A204.1 (cell line): ENCODE results near the gene GRAP.
"Not testable (repeated sequence)": the region's sequence is repeated elsewhere in the genome, so short reads cannot be mapped to it uniquely, and the experiment has no call there.

Experiments used
- FAIRE-seq: peaks from 2 replicates; lab custom pipeline; 2012; peaks lifted over from hg19 to GRCh38; lab: Jason Lieb, UNC

The GRAP gene

DNA sequence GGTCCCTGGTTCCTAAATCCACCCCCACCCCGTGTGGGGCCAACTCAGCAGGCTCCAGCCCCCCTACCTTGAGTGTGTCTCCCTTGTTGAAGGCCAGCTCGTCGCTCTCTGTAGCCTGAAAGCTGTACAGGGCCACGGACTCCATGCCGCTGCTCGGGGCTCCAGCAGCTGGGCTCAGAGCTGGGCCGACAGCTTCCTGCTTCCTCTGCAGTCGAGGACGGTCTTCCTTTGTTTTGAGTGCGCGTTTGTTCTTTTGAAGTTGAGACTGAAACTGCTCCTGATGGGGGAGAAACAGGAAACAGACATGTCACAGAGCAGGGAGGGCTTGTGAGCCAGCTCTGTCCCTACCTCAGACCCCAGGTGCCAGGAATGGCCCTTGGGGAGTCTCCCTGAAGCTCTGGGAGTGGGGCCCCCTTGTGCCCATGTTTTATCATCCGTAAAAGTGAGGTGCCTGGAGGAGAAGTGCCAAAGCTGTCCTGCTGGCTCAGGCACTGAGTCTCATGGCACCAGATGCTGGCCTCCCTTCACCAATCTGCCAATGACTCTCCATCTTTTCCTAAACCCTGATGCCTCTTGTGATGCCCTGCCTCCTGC, at the start of gene GRAP:
TSS of gene GRAP (minus strand) at position 176 of the 594 bp plus-strand sequence. CDS start at position 145, 31 bp downstream.
- not testable (repeated sequence) for FAIRE-seq

GRCh38 chr17:19093684-19094438, 47.1 kb upstream of the GRAP start:
- not testable (repeated sequence) for FAIRE-seq

DNA sequence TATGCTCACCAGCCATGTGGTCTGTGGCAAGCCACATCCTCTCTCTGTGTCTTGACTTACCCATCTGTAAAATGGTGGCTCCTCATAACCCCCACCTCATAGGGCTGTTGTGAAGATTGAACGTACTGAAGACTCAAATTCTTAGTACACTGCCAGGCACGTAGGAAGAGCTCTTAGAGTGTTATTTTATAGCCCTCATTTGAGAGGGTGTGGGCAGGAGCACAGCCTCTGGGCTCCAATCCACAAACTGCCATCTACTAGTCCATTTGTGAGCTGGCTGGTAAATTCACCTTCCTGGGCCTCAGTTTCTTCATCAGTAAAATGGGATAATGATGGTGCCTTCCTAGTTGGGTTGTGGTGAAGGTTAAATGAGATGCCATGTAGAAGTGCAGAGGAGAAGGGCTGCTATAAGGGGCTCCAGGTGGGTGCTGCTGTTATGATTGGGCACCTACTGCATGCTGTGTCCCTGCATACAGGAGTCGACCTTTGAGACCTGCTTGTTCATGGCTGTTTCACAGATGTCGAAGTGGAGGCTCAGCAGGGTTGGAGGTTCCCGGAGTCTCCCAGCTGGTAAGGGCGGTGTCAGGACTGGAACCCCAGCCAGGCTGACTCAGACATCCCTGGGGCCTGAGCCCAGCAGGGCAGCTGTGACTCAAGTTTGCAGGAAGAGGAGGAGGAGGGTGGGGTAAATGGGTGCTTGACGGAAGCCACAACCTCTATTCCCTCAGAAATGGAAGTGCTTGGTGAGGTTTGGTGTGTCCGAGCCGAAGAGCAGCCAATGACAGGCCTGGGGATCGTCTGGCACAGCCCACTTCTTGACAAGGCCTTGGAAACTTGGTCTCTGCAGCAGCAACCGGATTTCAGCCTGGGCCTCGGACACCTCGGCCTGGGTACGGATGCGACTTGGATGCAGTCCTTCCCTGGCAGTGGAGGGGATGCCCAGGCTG, 46.3 kb upstream of the GRAP start:
- not testable (repeated sequence) for FAIRE-seq

DNA sequence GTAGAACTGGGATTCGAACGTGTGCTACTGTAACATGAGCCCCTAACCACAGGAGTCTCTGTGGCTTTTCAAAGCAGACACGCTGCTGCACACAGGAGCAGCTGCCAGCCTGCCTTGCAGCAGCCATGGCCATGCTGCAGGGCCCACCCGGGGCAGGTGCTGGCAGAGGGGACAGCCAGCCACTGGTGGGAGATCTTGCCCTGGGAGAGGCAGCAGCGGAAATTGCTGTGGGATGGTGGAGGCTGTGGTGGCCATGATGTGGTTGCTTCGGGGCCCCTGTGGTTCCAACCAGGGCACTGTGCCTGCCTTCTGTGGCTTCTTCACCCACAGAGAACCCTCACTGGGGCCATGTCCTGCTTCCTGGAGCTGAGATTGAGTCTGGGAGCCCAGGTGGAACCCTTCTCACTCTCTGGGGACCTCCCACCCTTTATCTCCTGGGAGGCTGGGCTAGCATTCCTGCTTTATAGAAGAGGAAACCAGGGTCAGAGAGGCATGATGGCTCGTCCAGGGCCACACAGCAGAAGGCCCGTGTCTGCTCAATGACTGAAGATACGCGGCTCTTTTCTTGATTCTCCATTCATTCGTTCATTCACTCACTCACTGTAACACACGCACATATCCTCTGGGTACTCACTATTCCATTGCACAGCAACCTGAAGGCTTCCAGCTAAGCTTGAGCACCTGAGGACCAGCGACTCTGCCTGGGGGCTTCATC, 43.5 kb upstream of the GRAP start:
- FAIRE-seq, result not testable (repeated sequence)

DNA sequence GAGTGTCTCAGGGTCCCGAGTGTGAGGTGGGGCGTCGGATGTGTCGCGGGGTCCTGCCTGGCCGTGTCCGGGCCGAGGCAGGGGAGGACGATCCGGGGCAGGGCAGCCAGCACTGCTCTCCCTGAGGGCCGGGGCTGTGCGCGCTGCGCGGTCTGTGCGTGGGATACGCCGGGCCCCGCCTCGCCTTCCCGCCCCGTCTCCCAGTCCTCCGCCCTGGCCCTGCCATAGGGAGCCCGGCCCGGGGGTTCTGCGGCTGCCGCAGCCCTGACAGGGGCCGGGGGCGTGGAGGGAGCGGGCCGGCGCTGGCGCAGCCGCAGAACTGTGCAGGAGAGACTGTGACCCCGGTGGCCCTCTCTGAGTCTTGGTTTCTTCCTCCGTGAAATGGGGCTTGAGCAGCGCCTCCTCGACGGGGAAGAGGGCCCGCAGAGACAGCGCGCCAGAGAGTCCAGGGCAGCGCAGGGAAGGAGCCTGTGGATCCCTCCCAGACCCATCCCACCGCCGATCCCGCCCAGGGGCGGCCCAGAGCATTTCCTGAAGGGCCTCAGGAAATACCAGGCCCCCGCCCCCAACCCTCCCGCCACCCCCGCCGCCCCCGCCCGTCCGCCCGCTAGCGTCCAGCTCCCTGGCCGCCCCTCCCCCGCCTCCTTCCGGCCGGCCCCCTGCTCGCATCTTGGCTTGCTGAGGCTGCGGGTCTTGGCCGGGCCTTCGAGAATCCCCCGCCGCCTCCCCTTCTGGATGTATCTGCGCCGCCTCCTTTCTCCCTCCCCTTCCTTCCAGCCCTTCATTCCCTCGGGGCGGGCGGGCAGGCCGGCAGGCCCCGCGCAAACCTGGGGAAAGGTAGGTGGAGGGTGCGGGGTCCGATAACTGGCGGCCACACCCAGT, 42.3 kb upstream of the GRAP start:
- not testable (repeated sequence) for FAIRE-seq

- FAIRE-seq, result not testable (repeated sequence)
These were observed 30.6 kb upstream of the GRAP start for GRCh38 chr17:19077386-19077785.

DNA sequence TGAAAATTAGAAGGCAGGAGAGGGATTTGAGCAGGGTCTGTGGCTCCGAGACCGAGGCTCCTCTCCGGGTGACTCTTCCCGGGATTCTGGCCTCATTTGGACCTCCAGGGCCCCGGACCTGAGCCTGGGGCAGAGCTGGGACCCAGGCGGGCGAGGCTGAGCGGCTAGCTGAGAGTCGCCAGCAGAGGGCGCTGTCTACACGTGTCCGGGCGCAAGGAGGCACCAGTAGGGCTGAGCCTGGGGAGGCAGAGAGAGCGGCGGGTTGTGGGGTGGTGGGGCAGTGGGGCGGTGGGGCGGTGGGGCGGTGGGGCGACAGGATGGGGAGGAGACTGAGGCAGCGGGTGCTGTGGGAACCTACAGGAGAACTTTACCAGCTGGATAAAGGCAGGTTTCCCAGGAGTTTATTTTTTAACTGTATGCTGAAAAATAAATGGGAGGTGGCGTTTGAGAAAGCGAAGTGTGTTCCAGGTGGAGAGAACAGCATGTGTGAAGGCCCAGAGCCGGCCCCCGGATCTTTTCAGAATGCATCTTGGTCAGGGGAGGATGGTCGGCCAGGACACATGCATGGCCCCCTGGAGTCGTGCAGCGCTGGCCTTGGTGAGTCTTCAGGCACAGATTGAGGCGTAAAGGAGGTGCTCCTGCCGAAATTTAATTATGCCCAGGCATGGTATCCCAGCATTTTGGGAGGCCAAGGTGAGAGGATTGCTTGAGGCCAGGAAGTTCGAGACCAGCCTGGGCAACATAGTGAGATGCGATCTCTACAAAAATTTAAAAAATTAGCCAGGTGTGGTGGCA, 29.8 kb upstream of the GRAP start:
- FAIRE-seq, result not testable (repeated sequence)

- FAIRE-seq, result not testable (repeated sequence)
These were observed 23.8 kb upstream of the GRAP start for GRCh38 chr17:19070318-19071168.

DNA sequence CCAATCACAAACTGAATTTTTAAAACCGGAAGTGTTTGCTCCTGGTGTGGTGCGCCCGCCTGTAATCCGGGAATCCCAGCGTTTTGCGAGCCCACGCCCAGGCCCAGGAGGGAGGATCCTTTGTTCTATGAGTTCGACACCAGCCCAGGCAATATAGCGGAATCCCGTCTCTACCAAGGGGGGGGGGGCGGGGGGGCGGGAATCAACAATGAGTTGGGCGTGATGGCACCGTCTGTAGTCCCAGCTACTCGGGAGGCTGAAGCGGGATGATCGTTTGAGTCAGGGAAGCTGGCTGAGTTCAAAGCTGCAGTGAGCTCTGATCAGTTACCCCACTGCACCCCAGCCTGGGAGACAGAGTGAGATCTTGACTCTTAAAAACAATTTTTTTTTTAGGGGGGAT, 17.6 kb upstream of the GRAP start:
- not testable (repeated sequence) for FAIRE-seq

- FAIRE-seq, result not testable (repeated sequence)
These were observed 16.7 kb upstream of the GRAP start for GRCh38 chr17:19063326-19063956.

GRCh38 chr17:19062718-19063325, 16.1 kb upstream of the GRAP start:
- FAIRE-seq, result not testable (repeated sequence)

DNA sequence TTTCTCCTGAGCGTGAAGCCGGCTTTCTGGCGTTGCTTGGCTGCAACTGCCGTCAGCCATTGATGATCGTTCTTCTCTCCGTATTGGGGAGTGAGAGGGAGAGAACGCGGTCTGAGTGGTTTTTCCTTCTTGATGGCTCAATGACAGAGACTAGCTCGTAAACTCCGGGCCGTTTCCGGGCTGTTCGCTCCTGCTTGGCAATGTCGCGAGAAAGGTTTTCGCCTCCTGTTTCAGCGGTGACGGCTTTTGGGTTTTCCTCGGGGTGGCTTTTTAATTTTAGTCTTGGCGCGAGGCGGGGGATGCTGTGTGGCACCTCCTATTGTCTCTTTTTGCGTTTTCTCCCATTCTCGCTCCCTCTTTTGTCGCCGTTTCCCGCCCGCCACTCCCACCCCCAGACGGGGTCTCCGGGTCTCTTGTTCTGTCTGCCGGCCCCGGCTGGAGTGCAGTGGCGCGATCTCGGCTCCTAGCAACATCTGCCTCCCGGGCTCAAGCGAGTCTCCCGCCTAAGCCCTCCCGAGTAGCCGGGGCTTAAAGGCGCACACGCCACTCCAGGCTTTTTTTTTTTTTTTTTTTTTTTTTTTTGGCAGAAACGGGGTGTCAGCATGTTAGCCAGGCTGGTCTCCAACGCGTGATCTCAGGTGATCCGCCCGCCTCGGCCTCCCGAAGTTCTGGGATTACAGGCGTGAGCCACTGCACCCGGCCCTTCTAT, 15.4 kb upstream of the GRAP start:
- FAIRE-seq, result not testable (repeated sequence)

- not testable (repeated sequence) for FAIRE-seq
These were observed 8.7 kb upstream of the GRAP start for GRCh38 chr17:19055447-19055846.

- FAIRE-seq, result not testable (repeated sequence)
These were observed 2.1 kb upstream of the GRAP start for GRCh38 chr17:19048826-19049225.

- not testable (repeated sequence) for FAIRE-seq
These were observed 753 bp upstream of the GRAP start for GRCh38 chr17:19047510-19047909.

GRCh38 chr17:19044643-19045042, 2.1 kb downstream of the GRAP start:
- not testable (repeated sequence) for FAIRE-seq

- not testable (repeated sequence) for FAIRE-seq
These were observed 3.7 kb downstream of the GRAP start for GRCh38 chr17:19043032-19043431.
